GM21360 (cell line): ENCODE data around the gene VPS13D.

Experiments used
- ATAC-seq: cut with Tn5 transposase; IDR thresholded peaks from one replicate; pipeline ENCODE4 v1.9.1; 2021; ENCODE audit warnings: mild to moderate bottlenecking, moderate library complexity; ENCODE audit not compliant: unreplicated experiment

Gene VPS13D

DNA sequence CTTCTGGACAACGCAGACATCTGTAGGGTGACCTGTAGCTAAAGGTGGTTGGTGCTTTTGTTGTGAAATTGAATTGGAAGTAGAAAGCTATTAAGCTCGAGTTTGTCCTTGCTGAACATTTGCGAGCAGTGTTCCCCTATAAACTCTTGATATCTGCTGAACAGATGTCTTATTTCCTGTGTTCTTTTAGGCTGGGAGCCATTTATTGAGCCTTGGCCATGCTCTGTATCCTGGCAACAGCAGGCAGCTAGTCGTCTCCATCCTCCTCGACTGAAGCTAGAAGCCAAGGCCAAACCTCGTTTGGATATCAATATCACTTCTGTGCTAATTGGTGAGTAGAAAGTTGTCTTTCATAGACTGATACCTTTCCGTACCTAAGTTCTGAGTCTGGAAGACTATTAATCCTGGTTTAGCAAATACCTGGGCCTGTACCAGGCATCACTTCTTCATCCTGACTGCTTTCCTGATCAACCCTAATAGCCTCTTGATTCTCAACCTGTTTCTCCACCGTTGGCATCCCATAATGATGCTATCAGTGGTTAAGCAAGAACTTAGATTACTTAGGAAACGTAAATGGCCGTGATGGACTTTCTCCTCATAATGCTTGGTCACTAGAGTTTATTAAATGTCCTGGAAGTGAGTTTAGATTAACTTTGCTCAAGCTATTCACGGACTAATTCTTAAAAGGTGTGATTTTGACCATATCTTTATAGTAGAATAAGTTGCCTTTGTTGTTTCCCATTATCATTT, 103.4 kb downstream of the VPS13D start:
- ATAC-seq: no peak

GRCh38 chr1:12335815-12336214, 106.0 kb downstream of the VPS13D start:
- ATAC-seq: no peak

DNA sequence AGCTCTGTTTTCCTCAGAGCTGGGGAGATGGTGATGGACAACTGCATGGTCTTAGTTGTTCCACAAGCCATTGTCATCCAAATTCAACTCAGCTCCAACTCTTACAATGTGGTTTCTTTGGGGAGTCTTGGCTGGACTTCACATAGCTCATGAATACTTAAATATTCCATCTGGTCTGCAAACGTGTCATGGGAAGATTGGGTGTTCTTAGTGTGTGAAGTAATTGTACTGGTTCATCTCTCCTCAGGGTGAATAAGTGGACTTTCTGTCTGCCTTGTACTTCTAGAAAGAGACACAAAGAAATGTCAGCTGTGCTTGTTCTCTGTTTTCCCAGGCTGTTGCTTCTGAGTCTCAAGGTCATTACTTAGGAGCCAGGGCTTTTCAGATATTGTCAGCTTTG, 106.6 kb downstream of the VPS13D start:
- ATAC-seq: no peak

- no peak for ATAC-seq
These were observed 108.2 kb downstream of the VPS13D start for GRCh38 chr1:12338017-12338416.

DNA sequence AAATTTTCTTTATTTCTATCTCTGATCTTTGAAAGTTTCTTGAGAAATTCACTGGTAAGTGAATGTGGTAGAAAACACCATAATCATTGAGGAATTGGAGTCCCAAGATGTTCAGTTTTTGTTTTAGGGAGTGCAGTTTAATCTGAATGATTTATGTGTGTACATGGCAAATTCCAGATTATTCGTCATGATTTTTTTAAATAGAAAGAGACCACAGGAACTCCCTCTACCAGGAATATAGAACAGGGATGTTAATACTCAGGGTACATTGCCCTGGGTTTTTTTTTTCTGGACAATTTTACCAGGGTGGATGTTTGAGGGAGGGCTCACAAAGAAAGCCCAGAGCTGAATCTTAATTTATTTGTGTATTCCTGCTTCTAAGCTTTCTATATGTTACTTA, 109.0 kb downstream of the VPS13D start:
- no peak for ATAC-seq

DNA sequence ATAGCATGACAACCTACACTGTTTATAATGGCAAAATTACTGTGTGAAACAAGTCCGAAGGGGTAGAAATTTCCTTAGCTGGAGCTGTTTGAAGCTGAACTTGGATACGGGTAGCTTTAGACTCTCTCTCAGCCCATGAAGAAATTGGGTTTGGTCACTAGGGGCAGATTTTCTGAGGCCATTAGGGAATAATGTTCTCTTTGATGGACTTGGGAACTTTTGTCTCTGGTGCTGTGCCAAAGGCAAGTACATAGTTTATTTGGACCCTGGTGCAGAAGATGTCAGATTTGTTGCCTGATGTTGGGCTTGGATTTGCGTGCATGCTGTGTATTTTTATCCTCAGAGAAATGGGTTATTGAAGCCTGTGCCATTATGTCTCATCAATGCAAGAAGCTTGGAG, 109.6 kb downstream of the VPS13D start:
- no peak for ATAC-seq

GRCh38 chr1:12339811-12340543, 110.1 kb downstream of the VPS13D start:
- no peak for ATAC-seq

- no peak for ATAC-seq
These were observed 110.7 kb downstream of the VPS13D start for GRCh38 chr1:12340544-12340930.

DNA sequence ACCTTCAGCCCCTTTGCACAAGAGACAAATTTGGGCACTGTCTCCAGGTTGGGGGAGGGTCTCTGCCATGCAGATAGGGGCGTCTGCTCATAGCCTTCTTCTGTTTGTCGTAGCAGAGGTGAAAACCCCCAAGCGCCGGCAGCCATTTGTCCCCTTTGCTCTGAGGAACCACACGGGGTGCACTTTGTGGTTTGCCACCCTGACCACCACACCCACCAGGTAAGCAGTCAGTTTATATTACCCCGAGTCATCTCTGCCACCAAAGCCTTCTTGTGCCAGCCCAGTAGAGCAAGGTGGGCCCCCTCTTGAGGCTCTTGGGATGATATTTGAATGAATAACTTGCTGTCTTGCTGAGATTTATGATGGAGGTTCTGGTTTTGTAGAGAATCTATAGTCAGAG, 111.8 kb downstream of the VPS13D start:
- no peak for ATAC-seq

DNA sequence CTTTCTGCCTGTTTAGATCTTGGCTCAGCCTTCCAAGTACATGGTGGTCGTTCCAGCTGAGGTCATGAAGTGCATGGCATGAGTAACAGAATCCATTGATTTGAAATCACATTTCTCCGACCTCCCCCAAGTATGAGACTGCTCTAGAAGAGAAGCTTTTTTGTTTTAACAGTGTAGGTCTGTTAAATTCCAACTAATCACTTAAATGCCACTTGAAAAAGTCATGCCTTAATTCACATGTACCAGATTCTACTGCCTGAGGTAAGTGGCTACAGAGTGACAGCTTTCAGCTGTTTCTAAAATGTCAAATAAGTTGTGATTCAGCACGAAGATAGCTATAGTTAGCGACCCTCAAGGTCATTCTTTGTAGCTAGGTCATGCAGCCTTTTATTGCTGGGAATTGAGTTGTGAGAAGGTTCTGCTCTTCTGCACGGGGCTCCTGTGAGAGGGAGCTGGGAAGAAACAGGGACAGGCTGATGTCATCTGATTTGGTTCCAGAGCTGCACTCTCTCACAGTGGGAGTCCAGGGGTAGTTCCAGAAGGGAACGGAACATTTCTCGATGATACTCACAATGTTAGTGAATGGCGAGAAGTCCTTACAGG, 112.7 kb downstream of the VPS13D start:
- no peak for ATAC-seq

GRCh38 chr1:12343823-12344487, 114.1 kb downstream of the VPS13D start:
- ATAC-seq: no peak

DNA sequence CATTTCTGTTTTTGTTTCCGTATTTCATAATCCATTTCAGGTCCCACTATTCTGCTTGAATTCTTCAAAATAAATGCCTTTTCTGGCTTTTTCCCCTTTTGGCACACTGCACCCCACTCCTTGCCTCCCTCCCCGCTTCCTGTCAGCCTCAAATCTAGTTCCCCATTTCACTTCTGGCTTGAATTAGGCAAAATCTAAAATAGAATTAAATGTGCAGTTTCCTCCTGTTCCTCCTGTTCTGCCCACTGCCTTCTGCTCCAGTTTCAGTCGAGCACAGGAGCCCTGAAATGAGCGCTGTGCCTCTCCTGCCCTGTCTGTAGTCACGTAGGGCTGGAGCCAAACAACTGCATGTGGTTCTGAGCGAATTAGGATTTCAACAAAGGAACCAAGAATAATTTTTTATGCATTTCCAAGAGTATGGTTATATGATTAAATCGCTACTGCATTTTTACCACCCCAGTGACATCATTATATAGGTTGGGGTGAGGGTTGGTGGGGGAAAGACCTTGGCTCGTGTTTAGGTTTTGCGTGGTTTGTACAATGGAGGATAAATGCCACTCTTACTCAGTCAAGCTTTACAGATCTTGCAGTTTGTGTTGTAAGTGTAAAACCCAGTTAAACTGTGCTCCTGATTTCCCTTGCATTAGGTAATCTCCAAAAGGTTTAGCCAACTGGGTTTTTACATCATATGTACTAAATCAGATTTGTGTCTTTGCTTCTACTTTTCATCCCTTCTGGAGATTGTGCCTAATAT, 114.9 kb downstream of the VPS13D start:
- ATAC-seq: no peak

- ATAC-seq: no peak
These were observed 115.8 kb downstream of the VPS13D start for GRCh38 chr1:12345350-12346217.

DNA sequence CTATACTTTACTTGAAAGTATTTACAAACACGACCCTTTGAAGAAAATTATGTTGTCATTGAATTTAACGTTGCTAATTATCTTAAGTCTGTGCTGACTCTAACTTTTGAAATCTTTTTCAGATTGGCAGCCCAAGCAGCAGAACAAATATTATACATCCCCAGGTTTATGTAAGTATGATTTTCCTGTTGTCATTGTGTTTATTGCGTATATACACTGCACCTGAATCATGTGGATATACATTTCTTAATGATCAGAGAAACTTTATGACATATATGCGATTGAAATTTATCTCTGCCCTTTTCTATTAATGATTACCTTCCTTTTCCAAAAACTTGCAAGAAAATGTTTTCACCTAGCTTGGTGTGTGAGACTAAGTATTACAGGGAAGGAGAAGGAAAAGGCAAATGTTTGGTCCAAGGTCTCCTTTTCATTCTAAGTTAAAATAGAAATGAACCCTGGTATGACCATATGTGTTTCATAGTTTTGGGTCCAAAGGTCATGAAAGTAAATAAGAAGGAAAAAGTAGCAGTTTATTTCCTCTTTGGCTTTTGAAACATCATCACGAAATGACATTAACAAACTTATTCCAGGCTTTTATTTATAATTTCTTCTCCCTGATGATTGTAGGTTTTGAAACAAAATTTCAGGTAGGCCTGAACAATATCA, 116.8 kb downstream of the VPS13D start:
- no peak for ATAC-seq

DNA sequence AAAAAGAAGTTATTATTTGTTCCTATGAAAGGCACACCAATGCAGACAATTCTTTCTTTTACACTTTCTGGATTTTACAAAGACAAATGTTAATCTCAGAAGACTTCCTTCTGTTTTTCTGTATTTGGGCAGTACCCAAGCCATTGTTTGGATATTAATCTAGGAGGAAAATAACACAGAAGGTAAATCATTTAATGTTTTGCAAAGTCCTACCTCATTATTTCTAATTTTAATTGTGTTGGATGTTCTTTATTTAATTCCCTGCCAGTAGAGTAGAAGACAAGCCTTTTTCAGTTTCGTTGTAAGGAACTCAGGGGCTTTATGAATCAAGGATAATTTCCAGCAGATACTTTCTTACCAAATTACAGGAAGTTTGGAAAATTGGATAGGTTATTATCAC, 118.3 kb downstream of the VPS13D start:
- no peak for ATAC-seq

- ATAC-seq: no peak
These were observed 124.2 kb downstream of the VPS13D start for GRCh38 chr1:12353981-12354380.

DNA sequence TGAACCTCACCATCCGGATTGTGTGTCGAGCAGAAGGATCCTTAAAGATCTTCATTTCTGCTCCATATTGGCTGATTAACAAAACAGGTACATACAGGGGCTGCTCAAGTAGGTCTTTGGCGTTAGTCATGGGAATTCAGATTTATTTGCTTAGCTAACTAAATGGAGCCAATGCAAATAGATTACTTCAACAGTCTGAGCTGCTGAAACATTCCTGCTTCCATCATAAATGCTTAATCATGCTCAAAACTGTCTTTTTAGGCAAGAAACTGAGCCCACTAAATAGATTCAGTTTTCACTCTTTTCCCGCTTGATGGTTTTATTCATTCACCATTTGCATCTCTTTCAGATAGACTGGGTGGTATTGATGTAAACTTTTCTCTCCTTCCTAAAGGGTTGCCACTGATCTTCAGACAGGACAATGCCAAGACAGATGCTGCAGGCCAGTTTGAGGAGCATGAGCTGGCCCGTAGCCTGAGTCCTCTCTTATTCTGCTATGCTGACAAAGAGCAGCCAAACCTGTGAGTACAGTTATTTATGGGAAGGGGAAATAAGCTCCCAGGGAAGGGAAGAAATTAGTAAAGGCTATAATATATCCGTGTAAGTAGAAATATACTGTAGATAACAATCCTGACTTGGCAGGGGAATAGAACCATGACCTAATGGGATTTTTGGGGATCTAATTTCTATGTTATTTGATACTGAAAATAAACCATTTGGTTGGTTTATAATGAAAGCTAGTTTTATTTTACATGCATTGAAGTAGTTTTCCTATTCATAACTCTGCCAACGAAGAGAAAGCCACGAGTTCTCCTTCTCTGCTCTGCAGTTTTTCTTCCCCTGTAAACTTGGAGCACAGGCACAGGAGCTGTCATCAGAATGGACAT, 126.4 kb downstream of the VPS13D start:
- no peak for ATAC-seq

- ATAC-seq: no peak
These were observed 128.7 kb downstream of the VPS13D start for GRCh38 chr1:12358499-12358898.
